Thoracic aorta endothelial cell (primary cell): ENCODE measurements around the gene ALKBH8. TPM values are rescaled to one million over a fixed set of nuclear protein-coding genes. Genes with fewer than 3 reads are reported as not detected.

ENCODE experiments used
- total RNA-seq: library from RNA; depleted of rRNA; stranded (reverse); fragments of >200 nt; gene quantifications from 2 replicates; pipeline ENCODE4 v1.2.3, GENCODE V29; 2012

Gene ALKBH8, protein sequence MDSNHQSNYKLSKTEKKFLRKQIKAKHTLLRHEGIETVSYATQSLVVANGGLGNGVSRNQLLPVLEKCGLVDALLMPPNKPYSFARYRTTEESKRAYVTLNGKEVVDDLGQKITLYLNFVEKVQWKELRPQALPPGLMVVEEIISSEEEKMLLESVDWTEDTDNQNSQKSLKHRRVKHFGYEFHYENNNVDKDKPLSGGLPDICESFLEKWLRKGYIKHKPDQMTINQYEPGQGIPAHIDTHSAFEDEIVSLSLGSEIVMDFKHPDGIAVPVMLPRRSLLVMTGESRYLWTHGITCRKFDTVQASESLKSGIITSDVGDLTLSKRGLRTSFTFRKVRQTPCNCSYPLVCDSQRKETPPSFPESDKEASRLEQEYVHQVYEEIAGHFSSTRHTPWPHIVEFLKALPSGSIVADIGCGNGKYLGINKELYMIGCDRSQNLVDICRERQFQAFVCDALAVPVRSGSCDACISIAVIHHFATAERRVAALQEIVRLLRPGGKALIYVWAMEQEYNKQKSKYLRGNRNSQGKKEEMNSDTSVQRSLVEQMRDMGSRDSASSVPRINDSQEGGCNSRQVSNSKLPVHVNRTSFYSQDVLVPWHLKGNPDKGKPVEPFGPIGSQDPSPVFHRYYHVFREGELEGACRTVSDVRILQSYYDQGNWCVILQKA
- total RNA-seq, result 14.1 and 15.3 TPM in 2 replicates

GRCh38 chr11:107565219-107565937 lies at the start of gene ALKBH8:
TSS of gene ALKBH8 (minus strand) at chr11:107565735. CDS start at chr11:107560893, 4,842 bp downstream.

GRCh38 chr11:107590460-107591377 lies 25.2 kb upstream of the ALKBH8 start, which contains the start of gene ELMOD1:
TSS of gene ELMOD1 (plus strand) at chr11:107591147. CDS start at chr11:107618190, 27,043 bp downstream.

GRCh38 chr11:107457558-107458271 lies 107.8 kb downstream of the ALKBH8 start, which contains the start of gene CWF19L2:
TSS of gene CWF19L2 (minus strand) at chr11:107457825. CDS start at chr11:107457816, 9 bp downstream.

Other genes starting within 250 kb of the ALKBH8 start
- gene CWF19L2, start 107.9 kb downstream of the ALKBH8 start, total RNA-seq, result 15.3 and 21.3 TPM in 2 replicates
- gene ELMOD1, start 25.4 kb upstream of the ALKBH8 start, total RNA-seq, result 1.3 and 6.3 TPM in 2 replicates
- 0.22 TPM in 1 of 2 replicates, not detected in the other for gene SLN, start 146.3 kb upstream of the ALKBH8 start, total RNA-seq